ENCODE data around the gene RAB31.

RAB31 gene

DNA sequence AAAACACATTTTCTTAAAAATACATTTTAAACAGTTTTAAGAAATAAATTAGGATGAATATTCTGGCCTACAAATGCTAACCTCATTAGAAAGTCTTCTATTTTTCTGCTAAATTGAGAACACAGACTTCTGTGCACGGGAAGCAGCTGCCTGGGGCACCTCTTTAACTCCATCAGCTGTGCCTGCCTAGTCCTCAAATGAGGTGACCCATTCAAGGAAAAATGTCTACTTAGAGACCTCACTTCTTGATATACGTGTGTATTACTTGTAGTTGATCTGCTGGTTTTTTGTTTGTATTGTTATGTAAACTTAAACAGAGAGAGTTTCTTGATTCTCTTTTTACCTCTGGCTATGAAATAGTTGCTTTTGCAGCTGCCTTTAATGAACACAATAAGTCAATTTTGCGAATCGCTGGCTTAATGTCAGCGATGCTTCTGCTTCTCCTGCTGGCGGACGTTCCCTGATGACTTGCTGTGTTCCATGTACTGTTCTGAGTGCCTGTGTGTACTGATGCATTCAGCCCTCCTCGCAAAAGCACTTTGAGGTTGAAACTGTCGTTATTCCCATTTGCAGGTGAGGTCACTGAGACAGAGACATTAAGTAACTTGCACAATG lies 88.9 kb downstream of the RAB31 start:
- no peak for DNase-seq

DNA sequence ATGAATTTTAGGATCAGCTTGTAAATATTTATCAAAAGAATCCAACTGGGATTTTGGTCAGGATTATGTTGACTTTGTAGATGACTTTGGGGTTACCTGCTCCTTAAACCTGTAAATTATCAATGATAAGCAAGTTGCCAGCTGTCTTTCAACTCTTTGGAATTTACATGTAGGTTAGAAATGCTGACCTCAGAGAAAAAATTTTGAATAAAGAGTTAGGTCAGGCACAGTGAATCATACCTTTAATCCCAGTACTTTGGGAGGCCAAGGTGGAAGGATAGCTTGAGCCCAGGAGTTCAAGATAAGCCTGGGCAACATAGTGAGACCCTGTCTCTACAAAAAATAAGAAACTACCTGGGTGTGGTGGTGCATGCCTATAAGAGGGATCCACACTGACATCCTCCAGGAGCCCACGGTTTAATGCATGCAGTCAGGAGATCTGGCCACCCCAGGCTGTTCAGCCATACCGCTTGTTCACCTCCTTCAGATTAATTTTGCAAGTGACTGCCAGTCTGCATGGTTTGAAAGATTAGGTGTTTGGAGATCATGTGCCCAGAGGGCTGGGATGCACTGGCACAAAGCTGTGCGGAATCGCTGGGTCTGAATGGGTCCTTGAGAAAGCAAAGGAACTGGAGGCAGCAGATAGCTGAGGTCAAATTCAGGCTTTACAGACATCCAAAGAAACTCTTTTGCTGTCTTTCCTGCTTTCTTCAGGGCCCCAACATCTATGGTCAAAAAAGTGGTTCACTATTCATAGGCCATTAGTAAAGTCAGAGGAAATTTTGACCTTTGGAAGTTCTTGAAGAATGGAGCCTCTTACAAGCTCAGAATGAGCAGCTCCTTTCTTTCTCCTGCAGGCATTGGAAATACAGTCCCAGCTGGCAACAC lies 94.3 kb downstream of the RAB31 start:
- no peak for DNase-seq

DNA sequence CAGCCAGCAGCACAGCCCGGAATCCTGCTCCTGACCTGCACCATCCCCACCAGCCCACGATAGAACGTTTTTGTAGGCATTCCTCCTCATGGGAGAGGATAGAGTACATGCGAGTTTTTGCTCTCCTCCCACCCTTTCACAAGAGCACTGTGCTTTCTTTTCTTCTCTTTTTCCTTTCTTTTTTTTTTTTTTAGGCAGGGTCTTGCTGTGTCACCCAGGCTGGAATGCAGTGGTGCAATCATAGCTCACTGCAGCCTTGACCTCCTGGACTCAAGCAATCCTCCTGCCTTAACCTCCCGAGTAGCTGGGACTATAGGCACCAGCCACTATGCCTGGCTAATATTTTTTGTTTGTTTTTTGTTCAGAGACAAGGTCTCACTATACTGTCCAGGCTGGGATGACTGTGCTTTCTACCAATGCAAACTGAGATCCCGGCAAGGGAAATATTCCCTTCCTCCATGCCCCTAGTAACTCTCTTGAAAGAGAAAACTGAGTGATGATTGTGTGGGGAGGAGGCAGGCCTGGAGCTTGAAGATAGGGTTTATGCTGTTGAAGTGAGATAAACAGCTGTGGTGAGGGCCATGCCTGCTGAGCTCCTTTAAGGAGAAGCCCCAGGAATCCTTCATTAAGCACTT lies 95.1 kb downstream of the RAB31 start:
- no peak for DNase-seq

DNA sequence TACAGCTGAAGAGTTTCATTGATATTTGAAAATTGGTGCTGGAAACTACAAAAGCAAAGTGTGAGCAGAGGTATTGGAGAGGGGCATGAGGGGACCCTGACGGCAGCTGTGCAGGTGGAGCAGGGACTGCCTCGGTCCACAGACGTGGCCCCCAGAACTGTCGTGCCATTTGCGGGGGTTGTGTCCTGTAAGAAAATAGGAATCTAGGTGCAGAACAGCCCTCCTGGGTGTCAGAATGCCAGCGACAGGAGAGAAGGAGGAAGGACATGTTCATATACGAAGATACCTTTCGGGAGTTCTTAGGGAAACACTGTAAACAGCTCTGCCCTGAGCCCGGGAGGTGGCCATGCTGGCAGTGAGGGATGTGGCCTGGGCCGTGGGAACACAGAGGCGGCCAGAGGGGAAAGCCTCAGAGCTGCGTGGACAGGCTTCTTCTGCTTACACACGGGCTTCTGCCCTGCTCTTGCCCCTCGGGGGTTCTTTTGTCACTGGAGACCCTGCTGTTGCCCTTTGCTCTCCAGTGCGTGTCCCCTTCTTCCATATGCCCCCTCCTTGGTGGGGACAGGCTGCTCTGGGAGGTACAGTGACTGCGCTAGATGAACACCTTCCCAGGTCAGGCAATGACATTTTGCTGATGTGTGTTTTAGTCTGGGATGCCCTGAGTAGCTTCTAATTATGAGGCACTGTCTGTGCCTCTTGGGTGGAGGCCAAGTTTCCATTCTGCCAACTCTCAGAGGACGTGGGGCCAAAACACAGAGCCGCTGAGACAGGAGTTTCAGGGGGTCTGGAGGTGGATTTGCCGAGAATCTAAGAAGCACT lies 95.8 kb downstream of the RAB31 start:
- DNase-seq, result no peak

DNA sequence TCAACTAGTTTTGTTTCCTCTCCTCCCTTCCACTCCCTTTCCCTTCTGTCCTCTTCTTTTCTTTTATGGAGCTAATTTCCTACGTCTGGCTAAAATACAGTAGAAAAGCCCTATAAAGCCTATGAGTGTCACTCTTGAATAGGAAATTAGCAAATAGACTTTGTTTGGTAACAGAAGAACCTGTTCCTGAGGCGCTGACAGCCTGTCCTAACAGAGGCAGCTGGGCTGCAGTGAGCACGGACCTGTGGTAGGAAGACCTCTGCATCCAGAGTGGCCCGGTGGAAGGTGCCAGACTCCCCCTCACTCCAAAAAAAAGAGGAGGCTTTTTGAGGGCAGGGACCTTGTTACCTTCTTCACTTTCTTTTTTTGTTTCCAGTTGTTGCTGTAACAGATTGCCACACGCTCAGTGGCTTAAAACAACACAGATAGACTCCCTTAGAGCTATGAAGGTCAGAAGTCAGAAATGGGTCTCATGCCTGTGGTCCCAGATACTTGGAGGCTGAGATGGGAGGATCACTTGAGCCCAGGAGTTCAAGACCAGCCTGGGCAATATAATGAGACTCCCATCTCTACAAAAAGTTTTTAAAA lies 96.5 kb downstream of the RAB31 start:
- no peak for DNase-seq

DNA sequence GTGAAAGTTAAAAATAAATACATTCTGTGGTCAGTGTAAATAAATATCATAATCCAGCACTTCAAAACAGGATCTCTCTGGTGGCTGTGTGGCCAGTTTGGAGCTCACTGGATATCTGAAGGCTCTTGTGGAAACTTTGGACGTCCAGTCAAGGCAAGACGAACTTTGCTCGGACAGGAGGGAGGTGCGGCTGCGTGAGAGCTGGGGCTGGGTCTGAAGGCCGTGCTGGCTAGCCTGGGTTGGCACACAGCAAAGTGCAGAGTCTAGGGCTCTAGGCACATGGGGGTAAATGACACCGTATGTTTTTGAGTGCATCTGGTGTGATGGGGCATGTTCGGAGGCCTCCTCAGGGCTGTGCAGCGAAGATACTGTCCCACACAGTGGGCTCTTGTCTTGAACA lies 98.8 kb downstream of the RAB31 start:
- DNase-seq, result no peak

DNA sequence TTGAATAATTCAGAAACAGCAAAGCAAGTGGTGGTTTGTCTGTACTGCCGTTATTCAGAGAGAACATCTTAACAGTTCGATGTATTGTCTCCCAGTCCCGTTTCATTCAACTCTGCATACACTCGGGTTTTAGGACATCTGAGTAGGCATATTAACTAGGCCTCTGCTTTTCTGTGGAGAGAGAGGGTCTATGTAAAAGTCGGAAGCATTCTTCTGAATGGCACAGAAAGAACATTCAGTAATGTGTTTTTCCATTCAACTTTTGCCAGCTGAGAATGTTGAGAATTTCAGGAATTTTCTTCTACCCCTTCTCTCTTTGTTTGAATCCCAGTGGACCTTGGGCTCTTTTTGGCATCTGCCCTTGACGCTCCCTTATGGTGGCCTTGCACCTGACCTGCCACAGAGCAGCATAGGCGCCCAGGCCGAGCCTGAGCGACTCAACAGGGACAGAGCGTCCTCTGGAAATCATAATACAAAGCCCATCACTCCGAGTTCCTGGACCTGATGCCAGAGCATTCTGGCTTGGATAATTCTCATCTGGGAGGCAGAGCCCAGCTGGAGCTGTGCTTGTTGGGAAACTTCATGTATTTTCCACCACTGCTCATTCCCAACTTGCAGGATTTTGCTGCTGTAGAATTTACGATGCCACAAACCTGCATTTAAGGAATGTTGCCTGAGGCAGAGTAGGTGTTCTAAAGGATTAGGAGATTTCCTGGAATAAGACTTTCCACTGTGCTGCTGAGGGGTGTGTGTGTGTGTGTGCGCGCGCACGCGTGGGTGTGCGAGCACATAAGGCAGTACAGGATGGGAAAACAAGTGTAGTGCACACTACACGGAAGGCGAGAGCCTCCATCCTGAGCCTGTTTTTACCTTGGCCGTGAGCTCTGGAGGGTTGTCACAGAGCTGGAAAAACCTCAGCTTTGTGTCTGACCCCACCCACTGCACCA lies 100.5 kb downstream of the RAB31 start:
- no peak for DNase-seq

DNA sequence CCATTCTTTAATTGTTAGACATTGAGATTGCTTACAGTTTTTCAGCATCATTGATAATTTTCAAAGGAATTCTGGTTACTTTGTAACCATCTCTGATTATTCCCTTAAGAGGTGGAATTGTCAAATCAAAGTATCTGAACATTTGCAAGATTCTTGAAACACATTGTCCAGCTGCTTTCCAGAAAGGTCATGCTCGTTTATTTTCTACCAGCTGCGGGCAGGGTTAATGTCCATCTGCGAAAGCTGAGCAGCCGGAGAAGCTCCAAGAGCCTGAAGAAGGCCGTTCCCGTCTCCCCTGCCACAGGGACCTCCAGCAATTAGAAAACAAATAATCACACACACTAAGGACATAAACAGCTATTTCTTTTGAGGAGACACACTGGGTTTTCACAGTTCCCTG lies 101.6 kb downstream of the RAB31 start:
- DNase-seq, result no peak

DNA sequence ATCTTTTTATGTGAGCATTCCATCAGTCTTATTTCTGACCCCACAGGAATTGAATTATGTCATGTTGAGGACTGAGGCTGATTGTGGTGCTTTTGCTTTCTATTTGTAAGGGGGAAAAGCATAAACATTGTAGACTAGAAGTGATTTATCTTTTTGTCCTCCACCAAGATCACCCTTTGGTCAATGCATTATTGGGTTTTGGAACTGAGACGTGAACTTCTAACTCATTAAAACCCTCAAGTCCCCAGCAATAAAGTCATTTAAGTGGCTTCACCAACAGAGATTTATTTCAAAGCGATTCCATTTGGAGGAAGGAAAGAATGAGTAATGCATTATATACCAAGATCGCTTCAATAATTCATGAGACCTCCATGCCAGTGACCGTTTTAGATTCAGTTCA lies 102.2 kb downstream of the RAB31 start:
- DNase-seq, result no peak

DNA sequence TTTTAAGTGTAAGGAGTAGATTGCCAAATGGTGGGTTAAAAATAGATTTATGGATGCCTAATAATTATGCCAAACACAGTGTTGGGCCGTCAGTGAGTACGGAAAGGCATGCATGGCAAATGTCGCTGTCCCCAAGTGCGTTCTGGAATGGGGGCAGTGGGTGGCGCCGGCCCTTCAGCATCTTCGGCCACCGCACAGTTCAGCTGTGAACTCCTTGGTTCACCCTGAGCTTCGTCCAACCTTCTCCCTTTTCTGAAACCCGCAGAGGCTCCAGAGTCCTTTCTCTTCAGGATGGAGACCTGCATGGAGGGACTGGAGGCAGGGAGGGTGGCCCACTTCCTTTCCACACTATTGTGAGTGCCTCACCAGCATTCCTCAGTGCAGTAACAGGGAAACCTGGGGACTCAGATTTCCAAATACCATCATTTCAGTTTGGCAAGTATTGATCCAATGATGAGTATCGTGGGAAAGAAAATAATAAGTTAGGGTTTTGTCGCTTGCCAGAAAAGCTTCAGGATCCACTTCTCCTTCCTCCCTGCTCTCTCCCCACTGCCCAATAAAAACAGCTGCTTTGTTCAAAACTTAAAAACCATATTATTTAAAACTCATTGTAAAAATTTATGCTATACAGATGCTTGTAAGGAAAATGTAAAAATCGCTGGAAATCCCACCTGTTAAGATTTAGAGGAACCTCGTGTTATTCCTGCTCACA lies 103.0 kb downstream of the RAB31 start:
- no peak for DNase-seq

DNA sequence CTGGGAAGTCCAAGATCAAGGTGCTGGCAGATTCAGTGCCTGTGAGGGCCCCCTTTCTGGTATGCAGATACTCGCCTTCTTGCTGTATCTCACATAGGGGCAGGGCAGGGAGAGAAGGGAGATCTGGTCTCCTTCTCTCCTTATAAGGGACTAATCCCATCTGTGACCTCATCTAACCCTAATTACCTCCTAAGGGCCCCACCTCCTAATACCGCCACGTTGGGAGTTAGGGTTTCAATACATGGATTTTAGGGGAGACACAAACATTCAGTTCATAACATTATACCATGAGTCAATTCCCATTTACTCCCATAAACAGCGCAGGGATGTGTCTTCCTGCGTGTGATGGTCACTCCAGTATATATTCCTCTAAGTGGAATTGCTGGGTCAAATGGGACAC lies 103.9 kb downstream of the RAB31 start:
- no peak for DNase-seq

DNA sequence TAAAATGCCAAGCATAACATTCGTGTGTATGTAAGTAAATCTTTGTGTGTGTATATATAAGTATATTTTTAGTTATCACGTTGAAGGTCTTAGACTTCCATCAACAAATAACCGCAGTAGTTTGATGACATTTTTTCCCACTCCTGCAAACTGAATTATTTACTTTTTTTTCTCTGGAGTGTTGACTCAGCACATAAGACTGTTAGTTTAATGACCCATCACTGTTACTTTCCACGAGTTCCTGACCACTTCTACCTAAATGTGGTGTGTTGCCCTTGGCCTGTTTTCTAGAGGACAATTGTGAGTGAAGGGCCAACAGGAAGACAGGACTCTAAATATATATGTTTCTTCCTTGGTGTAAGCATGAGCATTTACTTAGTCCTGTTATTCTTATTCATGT lies 106.3 kb downstream of the RAB31 start:
- DNase-seq, result no peak

DNA sequence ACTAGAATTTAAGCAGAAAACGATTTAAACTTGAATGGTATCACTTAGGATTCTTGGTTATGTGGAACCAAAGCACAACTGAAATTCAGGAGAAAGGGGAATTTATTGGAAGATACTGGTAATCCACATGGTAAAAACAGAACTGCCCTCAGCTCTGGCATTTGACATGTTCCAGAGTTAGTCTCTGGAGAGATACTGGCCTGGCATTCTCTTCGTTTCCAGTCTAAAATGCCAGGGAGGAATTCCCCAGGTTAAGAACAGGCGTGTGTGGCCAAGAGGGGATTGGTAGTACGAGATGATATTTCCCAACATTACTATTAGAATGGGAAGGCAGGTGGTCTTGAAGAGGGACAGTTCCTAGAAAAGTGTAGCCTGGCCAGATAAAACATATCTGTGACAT lies 109.2 kb downstream of the RAB31 start:
- no peak for DNase-seq

DNA sequence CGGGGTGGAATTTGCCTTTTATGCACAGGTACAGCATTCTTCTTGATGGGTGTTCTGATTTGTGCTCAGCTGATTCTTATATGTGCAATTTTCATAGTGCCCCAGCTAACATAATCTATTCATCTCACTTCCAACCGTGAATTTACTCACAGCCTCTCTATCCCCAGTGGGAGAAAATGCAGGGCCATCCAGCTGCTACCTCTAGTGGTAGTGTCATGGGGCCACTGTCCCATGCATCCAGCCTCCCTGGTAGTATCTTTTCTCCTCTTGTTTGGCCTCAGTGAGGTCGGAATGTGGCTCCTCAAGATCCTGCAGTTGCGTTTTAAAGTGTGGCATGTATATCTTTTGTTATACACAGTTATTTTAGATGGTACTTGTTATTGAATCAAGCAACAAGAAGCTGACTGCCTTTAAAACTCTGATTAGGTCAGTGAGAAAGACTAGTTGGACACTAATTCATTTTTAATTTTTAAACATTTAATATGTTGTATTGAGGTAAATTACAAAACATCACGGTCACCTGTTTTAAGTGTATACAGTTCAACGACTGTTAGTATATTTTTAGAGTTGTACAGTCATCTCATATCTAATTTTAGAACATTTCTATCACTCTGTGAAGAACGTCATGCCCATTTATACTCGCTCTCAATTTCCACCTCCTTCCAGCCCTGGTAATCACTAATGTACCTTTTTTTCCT lies 109.8 kb downstream of the RAB31 start:
- no peak for DNase-seq

DNA sequence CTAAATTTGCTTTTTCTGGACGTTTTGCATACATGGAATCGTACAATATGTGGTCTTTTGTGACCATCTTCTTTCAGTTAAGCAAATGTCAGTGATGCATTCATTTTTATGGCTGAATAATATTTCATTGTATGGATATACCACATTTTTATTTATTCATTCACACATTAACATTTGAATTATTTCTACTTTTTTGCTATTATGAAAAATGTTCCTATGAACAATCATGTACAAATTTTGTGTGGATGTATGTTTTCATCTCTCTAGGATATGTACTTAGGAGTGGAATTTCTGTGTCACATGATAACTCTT lies 110.3 kb downstream of the RAB31 start:
- DNase-seq, result no peak

DNA sequence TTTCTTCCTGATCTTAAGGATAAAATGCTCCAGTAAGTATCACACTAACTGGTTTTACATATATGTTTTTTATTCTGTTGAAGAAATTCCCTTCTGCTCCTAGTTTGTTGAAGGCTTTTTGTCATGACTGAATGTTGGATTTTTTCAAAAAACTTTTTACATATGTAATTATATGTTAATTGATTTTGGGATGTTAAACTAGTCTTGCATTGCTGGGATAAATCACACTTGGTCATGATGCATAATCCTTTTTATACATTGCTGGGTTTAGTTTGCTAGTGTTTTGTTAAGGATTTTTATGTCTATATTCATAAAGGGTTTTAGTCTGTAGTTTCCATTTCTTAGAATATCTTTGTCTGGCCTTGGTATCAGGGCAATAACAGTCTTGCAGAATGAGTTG lies 112.0 kb downstream of the RAB31 start:
- DNase-seq, result no peak

DNA sequence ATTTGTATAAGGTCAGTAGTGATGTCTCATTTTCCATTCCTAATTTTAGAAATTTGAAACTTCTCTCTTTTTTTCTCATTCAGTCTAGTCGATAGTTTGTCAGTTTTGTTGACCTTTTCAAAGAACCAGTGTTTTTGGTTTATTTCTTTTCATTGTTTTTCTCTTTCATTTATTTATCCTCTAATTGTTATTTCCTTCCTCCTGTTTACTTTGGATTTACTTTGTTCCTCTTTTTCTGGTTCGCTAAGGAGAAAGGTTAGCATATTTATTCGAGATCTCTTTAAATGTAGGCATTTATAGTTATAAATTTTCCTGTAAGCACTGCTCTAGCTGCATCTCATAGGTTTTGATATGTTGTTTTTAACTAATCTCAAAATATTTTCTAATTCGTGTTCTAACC lies 112.6 kb downstream of the RAB31 start:
- no peak for DNase-seq

DNA sequence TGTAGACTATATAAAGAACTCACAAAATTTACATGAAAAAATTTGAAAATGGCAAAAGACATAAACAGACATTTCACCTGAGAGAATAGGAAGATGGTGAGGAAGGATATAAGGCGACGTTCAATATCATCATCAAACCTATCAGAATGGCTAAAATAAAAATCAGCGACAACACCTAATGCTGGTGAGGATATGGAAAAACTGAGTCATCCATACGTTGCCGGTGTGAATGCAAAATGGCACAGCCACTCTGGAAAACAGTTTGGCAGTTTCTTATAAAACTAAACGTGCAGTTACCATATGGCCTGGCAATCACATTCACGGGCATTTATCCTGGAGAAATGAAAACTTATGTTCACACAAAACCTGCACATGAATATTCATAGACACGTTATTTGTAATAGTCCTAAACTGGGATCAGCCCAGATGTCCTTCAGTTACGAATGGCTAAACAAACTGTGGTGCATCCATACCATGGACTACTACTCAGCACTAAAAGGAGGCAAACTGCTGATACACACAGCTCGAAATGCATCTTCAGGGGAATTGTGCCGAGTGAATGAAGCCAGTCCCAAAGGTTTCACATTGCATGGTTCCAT lies 114.6 kb downstream of the RAB31 start:
- DNase-seq, result no peak

DNA sequence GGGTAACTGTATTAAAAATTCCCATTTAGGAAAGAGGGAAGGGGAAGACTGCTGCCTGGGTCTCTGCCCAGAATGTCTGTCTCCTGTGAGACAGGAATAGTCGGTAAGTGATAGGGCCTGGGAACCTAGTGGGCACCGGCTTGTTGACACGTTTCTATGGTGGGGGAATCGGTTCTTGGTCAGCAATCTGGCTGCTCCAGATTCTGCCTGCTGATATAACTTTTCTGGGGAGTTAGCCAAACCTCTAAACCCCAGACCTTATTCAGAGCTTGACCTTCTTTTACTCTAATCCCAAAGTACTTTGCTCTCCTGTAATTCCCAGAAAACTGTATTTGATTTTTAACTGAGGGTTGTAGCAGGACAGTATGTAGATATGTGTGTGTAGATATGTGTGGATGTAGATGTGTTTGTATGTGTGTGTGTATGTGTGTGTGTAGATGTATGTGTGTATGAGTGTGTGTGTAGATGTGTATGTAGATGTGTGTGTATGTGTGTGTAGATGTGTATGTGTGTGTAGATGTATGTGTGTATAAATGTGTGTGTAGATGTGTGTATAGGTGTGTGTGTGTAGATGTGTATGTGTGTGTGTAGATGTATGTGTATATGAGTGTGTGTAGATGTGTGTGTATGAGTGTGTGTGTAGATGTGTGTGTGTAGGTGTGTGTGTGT lies 115.8 kb downstream of the RAB31 start:
- DNase-seq, result no peak

DNA sequence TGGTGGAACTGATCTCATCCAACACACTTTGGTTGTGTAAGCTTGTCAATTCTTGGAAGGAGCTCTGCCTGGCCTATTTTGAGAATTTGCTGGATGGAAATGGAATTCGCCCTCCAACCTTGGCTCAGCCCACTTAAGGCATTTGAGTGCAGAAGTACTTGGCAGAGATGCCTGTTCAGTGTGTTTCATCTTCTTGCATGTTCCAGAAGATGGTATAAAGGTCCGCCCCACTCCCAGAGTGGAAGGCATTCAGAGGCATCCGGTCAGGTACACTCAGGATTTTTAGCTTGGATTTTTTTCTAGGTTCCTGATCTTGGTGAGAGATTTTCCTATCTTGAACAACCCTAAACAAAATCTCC lies 116.4 kb downstream of the RAB31 start:
- no peak for DNase-seq

Measured in CD4-positive, alpha-beta T cell treated with Interleukin-10 for 1 hour (primary cell).